Stimulated activated CD4-positive, alpha-beta T cell treated with anti-CD3 and anti-CD28 coated beads, Interleukin-15, amount 100 ng/mL, for 24 hours (primary cell): ENCODE data around the gene EHHADH.
"Not testable (repeated sequence)": the region's sequence is repeated elsewhere in the genome, so short reads cannot be mapped to it uniquely, and the experiment has no call there.

ENCODE experiments used
- DNase-seq: peaks from one replicate; pipeline ENCODE4 v3.0.0-alpha.2; 2020

EHHADH gene

DNA sequence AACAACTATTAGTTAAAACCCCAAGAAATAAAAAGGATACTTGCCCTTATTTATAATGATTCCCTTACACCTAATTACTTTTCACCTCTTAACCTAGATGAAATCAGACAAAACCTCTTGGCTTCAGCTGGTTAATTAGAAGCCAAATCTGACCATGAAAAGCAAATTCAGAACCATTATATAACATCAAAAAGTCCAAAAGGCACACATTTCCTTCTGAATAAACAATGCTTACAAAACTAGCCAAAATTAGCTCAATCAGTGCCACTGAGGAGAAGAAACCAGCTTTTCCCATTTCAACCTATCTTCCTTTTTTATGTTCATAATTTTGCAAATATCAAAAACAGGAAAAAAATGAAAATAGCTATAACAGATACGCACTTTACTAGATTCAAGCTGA lies 3.2 kb downstream of the EHHADH start:
- DNase-seq: no peak

DNA sequence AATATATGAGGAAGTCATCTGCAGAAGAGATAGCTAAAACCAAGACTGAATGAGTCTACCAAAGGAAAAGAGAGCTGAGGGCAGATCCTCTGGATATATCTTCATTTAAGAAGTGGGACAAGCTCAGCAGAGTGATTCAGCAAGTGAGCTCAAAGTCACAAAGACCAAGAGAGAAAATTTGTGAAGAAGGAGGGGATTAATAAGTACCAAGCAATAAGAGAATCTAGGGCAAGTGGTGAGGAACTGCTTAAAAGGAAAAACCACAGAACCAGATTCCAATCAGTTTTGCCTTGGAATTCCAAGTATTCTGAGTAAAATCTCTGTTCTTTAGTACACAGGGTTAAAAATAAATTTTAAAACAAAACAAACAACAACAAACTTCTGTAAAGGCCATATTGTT lies 3.6 kb downstream of the EHHADH start:
- no peak for DNase-seq

DNA sequence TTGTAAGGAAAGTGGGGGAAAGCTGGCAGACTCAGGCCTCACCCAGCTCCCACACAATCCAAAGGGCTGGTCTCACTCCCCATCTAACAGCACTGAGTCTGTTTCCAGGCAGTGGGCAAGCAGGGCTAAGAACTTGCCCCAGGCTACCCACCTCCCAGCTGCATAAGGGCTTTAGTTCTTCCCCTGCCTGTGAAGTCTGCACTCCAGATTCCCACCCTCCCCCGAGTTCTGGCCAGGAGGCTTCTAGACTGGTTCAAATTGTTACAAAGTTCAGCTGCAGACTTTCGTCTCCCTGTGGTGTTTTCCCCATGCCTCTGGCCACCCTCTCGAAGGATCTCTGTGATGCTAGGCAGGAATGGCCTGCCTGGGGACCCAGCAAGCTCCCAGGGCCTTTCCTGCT lies 11.2 kb downstream of the EHHADH start:
- no peak for DNase-seq

DNA sequence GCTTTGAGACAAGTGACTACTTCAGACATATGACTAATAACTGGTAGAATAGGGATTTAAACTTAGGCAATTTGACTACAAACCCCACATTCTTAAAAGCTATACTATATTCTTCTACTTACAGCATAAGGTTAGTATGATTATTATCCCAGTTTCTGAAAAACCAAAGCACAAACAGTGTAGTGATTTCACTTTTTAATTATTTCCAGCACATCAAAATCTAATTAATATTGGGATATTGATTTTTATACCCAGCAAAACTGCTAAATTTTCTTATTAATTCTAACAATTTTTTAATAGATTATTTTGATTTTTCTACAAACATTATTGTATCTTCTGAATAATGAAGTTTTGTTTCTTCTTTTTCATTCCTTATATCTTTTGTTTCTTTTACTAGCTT lies 16.9 kb downstream of the EHHADH start:
- no peak for DNase-seq

DNA sequence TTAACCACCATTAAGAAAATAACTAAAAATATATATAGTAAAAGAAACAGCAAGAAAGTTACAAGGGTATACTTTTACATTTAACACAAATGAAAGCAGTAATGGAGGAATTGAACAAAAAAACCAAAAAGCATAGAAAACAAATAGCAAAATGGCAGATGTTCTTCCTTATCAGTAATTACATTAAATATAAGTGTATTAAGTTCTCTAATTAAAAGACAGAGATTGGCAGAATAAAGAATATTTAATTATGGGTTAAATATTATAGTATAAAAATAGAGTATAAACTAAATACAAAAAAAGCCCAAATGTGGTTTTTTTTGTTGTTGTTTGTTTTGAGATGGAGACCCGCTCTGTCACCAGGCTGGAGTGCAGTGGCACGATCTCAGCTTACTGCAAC lies 20.5 kb downstream of the EHHADH start:
- no peak for DNase-seq

DNA sequence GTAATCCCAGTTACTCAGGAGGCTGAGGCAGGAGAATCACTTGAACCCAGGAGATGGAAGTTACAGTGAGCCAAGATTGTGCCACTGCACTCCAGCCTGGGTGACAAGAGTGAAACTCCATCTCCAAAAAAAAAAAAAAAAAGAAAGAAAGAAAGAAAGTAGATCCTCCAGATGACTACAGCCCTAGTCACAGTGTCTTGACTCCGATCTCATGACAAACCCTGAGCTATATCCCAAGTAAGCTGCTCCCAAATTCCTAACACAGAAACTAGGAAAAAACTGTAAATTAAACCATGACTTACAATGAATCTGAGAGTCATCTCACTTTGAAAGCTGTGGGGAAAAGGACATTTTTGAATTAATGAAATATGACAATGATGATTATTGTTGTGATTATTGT lies 27.3 kb downstream of the EHHADH start:
- not testable (repeated sequence) for DNase-seq

DNA sequence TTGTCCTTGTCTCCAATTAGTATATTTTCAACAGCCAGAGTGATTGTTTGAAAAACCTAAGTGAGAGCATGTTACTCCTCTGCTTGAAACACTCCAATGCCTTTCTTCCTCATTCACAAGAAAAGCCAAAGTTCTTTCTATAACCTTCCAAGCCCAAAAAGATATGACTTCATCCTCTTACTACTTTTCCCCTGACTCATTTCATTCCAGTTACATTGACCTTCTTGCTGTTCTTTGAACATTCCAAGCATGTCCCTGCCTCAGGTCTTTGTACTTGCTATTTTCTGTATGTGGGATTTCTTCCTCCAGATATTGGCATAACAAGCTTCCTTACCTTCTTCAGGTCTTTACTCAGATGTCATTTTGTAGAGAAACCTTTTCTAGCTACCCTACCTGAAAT lies 28.3 kb downstream of the EHHADH start:
- no peak for DNase-seq

DNA sequence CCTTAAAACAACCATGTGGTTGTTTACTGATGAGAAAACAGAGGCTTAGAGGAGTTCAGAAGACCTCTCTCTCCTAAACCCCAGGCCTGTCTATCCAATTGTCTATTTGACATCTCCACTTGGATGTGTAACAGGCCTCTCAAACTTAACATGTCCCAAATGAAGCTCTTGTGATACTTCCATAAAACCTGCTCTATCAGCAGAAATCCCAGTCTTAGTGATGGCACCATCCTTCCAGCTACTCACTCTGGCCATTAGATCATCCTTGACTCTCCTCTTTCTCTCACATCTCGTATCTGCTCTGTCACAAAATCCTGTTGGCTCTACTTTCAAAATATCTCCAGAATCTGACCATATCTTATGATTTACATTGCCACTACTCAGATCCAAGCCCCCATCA lies 28.8 kb downstream of the EHHADH start:
- no peak for DNase-seq

DNA sequence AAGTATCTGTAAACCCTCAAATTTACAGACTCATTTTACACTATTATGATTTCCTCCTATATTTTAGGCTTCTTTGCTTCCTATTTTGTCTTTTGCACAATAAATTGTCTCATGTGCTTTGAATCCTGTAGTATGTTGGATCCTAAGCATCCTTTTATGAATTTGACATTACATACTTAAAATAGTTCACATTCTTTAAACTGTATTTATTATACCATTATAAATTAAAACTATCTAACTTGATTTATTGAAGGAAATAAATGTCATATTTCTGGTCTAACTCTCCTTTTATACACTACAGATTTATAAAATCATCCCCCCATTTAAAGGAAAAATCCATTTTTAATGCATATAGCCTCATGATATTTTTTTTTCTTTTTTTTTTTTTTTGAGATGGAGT lies 32.6 kb downstream of the EHHADH start:
- DNase-seq: no peak

DNA sequence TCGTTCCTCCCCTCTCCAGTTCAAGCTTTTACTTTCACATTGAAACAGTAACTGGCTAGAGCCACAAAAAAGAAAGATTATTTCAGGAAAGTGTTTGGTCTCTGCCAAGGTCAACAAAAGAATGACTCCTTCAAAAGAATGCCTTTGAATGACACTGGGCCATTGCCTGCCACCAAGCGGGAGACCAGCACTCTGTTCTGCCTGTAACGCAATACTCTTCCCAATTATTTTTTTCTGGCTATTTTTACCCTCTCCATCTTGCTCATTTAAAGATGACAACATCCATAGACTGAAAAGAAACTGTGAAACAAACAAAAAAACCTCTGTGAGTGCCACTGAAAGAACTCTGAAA lies 37.3 kb downstream of the EHHADH start:
- DNase-seq: no peak

DNA sequence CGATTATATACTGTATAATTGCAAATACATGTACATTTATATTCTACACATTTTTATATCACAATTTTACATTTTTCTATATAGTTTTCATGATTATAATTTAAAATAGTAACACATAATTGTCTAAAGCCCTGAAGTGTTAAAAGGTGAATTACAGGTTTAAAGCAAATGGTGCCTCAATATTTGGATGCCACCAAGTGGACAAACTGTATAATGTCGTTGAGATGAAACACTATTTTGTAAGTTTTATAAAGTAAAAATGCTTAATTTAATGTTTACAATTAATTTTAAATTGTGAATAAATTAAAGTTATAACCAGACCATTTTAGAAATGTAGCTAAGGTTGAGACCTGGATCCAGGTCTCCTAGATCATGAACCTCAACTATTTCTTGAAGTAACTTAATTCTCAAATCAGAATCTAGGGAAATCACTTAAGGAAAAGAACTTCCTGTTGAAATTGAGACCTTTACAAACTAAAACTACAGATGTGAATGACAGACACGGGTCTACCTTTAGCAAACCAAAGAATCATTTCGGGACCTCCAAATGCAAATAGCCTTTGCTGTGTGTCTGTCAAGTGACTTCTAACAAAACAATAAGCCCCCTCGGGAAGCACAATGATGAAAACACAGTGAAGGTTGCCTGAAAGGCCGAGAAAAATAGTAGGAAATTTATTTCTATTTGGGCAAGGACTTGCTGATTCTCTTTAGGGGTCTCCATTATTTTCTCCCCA lies 37.8 kb downstream of the EHHADH start:
- no peak for DNase-seq

DNA sequence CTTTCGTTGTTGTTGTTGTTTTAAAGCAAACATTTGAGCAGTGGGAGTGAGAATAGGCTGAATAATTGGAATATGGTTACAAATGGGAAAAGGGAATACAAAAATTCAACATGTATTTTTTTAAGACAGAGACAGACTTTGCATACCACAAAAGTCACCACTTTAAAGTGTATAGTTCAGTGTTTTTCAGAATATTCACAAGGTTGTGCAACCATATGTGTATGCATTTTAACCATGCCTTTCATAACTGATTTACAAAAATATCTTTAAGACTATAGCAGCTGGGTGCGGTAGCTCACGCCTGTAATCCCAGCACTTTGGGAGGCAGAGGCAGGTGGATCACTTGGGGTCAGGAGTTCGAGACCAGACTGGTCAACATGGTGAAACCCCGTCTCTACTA lies 41.3 kb downstream of the EHHADH start:
- no peak for DNase-seq

DNA sequence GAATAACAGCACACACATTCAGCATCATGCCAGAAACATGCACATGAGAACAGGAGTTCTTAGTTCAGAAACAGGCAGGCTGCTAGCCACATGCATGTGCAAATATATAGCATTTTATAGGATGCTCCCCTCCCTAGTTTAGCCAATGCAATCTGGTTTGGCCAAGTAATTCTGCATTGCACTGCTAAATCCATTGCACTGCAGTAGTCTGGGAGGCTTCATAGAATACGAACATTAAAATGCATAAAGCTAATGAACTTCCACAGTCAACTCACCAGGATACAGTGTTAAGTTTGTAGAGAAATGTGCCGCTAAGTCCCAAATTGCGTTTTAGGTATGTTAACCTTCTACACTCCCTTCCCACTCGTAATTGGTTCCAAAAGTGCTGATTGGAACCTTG lies 41.8 kb downstream of the EHHADH start:
- DNase-seq: no peak

DNA sequence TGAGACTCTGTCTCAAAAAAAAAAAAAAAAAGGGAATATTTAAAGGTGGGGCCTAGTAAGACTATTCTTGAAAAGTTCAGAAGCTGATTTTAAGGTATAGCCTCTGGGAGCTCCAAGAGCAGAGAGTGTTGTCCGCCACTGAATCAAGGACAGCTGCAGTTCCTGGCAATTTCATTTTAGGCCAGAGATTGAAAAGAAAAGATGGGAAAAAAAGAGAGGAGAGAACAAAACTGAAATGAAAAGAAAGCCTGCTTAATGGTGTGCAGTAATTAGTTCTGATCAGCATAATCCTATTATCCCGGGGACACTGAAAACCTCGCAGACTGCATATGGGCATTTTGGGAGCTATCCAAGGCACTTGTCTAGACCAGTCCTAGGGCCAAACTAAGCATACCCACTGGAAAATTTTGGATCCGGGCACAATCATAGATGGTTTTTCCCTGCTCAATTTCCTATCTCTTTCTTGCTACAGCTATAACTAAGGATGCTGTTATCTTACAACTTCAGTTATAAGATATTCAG lies 43.2 kb downstream of the EHHADH start:
- DNase-seq: no peak

DNA sequence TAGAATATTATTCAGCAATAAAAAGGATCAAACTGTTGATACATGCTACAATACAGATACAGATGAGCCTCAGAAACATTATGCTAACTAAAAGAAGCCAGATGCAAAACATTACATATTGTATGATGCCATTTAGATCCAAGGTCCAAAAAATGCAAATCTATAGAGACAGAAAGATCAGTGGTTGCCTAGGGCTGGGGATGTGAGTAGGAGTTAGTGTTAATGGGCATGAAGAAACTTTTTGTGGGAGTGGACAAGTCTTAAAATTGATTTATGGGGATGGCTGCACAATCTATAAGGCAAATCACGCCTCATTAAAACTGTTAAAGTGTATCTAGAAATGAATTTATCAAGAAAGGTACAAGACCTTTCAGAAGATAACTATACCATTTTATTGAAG lies 45.0 kb downstream of the EHHADH start:
- DNase-seq: no peak

DNA sequence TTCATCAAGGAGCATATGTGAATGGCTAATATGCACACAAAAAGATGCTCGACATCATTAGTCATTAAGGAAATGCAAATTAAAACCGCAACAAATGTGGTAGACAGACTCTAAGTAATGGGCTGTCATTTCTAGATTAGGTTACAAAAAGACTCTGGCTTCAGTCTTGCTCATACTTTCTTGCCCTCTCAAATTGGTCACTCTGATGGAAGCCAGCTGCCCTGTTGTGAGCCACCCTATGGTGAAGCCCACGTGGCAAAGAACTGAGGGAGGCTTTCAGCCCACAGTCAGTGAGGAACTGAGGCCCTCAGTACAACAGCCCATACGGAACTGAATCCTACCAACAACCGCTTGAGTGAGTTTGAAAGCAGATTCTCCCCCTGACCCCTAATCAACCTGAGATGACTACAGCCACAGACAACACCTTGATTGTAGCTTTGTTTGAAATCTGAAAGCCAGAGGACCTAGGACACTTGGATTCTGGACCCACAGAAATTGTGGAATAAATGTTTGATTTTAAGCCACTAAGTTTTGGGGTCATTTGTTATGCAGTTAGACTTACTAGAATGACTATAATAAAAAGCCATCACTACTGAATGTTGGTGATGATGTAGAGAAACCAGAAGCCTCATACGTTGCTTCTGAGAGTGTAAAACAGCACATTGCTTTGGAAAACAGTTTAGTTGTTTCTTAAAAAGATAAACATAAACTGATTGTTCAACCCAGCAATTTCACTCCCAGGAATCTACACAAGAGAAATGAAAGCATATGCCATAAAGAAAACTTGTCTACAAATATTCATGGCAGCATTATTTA lies 45.7 kb downstream of the EHHADH start:
- no peak for DNase-seq

DNA sequence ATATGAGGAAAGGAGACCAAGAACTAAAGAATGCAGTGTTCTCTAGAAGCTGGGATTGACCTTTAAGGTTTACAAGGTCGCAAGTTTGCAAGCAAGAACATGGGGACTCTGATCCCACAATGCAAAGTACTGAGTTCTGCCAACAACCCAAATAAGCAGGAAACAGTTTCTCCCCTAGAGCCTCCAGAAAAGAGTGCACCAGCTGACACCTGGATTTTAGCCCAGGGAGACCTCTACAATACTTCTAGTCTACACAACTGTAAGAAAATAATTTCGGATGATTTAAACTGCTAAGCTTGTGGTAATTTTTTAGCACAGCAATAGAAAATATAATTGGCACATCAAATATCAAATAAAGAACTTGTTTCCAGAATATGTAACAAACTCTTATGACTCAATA lies 46.4 kb downstream of the EHHADH start:
- no peak for DNase-seq

DNA sequence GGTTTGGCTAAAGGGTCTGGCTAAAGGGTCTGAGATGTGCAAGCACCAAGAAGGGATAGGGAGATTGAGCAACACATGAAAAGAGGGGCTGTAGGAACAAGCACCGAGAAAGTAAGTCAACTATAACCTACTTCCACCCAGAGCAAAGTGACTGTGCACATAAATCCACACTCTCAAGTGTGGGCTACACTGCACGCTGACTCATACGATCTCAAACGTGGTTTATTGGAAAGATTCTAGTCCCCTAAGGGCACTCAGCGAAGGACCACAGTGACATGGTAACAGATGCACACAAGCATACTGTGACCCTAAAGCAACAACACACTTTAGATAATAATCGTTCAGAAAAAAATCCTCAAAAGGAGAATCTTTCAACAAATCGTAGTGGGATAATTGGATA lies 48.0 kb downstream of the EHHADH start:
- no peak for DNase-seq

DNA sequence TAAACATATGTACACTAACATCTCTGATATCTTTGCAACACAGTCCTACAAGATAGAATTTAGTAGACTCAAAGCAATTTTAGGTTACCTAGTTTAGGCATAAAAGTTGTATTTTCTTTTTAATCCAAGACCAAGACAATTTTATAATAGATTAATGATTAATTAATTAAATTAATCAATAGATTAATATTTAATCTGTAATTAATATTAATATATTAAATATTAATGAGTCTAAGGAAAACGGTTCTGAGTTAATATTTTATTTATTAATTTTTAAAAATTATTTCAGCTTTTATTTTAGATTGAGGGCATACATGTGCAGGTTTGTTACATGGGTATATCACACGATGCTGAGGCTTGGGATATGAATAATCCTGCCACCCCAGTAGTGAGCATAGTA lies 49.0 kb downstream of the EHHADH start:
- no peak for DNase-seq

DNA sequence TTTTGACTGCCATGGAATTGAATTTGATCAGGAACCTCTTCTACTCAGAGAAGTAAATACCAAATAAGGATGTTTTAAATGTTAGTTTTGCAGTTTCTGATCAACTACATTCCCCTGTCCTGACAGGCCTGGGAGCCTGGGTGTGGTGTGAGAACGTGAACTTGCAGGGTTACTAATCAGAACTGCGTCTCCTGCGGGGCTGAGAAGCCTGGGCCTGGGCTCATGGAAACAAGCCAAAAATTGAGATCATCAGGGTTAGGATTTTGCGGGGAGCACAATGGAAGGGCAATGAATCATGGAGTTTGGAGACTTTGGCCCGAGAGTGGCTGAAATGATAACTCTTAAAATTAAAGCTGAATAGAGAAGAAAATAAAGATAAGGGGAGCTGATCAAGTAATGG lies 53.2 kb downstream of the EHHADH start:
- DNase-seq: no peak

DNA sequence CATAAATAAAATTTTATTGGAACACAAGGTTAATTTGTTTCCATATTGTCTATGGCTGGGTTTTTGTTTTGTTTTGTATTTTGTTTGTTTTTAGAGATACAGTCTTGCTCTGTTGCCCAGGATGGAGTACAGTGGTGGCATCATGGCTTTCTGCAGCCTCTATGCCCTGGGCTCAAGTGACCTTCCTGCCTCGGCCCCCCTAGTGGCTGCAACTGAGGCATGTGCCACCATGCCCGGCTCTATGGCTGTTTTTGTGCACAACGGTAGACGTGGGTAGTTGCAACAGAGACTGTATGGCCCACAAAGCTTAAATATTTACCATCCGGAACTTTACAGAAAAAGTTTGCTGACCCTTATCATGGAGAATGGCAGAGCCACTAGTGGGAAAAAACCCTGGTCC lies 54.2 kb downstream of the EHHADH start:
- no peak for DNase-seq

DNA sequence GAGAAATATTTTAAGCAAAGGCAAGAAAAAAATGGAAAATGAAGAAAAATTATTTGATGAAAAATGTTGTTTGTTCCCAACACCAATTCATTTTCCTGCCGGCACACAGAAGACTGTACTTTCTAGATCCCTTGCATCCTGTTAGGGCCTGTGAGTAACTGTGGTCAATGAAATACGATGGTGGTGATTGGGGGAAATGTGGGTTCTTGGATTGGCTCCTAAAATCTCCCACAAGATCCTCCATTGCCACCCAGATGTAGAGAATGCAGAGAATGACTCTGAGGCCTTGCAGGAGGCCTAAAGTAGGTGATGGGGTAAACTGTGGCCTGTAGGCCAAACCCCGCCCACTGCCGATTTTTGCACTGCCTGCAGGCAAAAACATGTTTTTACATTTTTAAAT lies 54.6 kb downstream of the EHHADH start:
- no peak for DNase-seq

DNA sequence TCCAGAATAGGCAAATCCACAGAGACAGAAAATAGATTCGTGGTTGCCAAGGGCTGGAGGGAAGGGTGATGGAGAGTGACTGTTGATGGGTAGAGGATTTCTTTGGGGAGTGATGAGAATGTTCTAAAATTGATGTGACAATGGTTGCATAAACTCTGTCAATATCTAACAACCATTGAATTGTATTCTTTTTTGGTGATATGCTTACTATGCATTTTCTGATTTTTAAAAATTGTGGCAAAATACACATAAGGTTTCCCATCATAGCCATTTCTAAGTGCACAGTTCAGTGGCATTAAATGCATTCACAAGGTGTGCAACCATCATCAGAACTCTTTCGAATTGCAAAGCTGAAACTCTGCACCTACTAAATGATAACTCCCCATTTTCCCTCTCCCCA lies 56.8 kb downstream of the EHHADH start:
- DNase-seq: no peak

DNA sequence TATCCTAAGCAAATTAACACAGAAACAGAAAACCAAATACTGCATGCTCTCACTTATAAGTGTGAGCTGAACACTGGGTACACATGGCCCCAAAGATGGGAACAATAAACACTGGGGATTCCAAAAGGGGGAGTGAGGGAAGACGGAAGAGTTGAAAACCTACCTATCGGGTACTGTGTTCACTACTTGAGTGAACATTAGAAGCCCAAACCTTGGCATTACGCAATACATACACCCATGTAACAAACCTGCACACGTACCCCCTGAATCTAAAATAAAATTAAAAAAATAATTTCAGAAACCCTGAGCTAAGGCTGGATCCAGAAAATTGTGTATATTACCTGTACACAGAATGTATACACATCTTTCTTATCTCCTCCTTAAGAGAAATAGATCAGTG lies 58.2 kb downstream of the EHHADH start:
- no peak for DNase-seq

DNA sequence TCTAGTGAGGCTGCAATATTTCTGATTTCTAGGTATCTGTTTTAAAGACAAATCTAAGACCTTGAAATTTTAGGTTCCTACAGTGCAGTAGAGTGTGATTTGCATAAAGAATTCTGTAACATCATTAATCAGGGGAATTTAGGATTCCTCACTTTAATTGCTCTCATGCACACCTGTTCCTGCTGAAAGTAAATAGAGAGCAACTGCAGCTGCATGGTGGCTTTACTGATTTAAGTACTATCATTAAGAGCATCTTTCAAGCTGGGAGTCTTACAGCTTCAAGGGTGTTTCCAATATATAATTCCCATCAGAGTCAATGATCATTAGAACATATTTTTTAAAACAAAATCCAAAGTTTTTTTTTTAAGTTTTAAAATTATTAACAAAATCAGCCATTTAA lies 65.0 kb downstream of the EHHADH start:
- DNase-seq: no peak
